Measurements from ENCODE around the gene EXTL2. TPM values are rescaled to one million over a fixed set of nuclear protein-coding genes. Genes with fewer than 3 reads are reported as not detected.
"Not testable (repeated sequence)": the region's sequence is repeated elsewhere in the genome, so short reads cannot be mapped to it uniquely, and the experiment has no call there.

Gene EXTL2
- total and polyA plus RNA-seq, 2 experiments from 2014 or later = 23.9 to 42.5 TPM

- Histone ChIP-seq H3K27me3 (no peaks in the 10 kb centered on the region), H3K9me3 (ENCODE audit: low read depth) (no peaks in the 10 kb centered on the region), H3K4me3 (no peak overlapping the region), H3K4me1 (ENCODE audit: low read depth) (no peaks in the 10 kb centered on the region), H3K27ac (no peak overlapping the region), H3K36me3 (no peaks in the 10 kb centered on the region)
- TF ChIP-seq CTCF (IDR thresholded peaks at IDR 0.05; ENCODE audit: low read depth, low read length) = no peak
- peak in 1 of 2 donors; percentile 50 for DNase-seq (ENCODE audit: low read depth in 1 of 2, low spot score in 1 of 2)
Observed at GRCh38 chr1:100847361-100848082, 47.1 kb downstream of the EXTL2 start.

- not testable (repeated sequence) for H3K4me3 ChIP-seq; H3K27ac ChIP-seq; H3K4me1 ChIP-seq (ENCODE audit: low read depth); DNase-seq (ENCODE audit: low read depth in 1 of 2, low spot score in 1 of 2); H3K27me3 ChIP-seq; H3K9me3 ChIP-seq (ENCODE audit: low read depth); H3K36me3 ChIP-seq
Observed at GRCh38 chr1:100843160-100843559, 51.5 kb downstream of the EXTL2 start.

GRCh38 chr1:100835866-100836842 lies 58.5 kb downstream of the EXTL2 start:
- no peak overlapping the region for H3K4me3 ChIP-seq
- no peak for DNase-seq (ENCODE audit: low read depth in 1 of 2, low spot score in 1 of 2)
- no peak overlapping the region for H3K27ac ChIP-seq
- H3K4me1 ChIP-seq (ENCODE audit: low read depth) = no peaks in the 10 kb centered on the region
- no peaks in the 10 kb centered on the region for H3K27me3 ChIP-seq
- no peak for TF ChIP-seq CTCF (IDR thresholded peaks at IDR 0.05; ENCODE audit: low read depth, low read length)
- H3K36me3 ChIP-seq = no peaks in the 10 kb centered on the region
- no peaks in the 10 kb centered on the region for H3K9me3 ChIP-seq (ENCODE audit: low read depth)

- no peaks in the 10 kb centered on the region for H3K27me3 ChIP-seq
- no peaks in the 10 kb centered on the region for H3K36me3 ChIP-seq
- no peak overlapping the region for H3K4me3 ChIP-seq
- H3K9me3 ChIP-seq (ENCODE audit: low read depth) = no peaks in the 10 kb centered on the region
- no peak overlapping the region for H3K27ac ChIP-seq
- peak; percentile 27 for TF ChIP-seq CTCF (IDR thresholded peaks at IDR 0.05; ENCODE audit: low read depth, low read length)
- no peaks in the 10 kb centered on the region for H3K4me1 ChIP-seq (ENCODE audit: low read depth)
- peak in 1 of 2 donors; percentile 24 for DNase-seq (ENCODE audit: low read depth in 1 of 2, low spot score in 1 of 2)
Observed at GRCh38 chr1:100834777-100835660, 59.6 kb downstream of the EXTL2 start.

GRCh38 chr1:100832694-100833428 lies 61.8 kb downstream of the EXTL2 start:
- Histone ChIP-seq H3K27me3 (no peaks in the 10 kb centered on the region), H3K4me3 (no peak overlapping the region), H3K9me3 (ENCODE audit: low read depth) (no peaks in the 10 kb centered on the region), H3K36me3 (no peaks in the 10 kb centered on the region), H3K27ac (no peak overlapping the region), H3K4me1 (ENCODE audit: low read depth) (no peaks in the 10 kb centered on the region)
- no peak for TF ChIP-seq CTCF (IDR thresholded peaks at IDR 0.05; ENCODE audit: low read depth, low read length)
- DNase-seq (ENCODE audit: low read depth in 1 of 2, low spot score in 1 of 2) = no peak

- H3K4me1 ChIP-seq (ENCODE audit: low read depth); H3K27me3 ChIP-seq; H3K36me3 ChIP-seq; DNase-seq (ENCODE audit: low read depth in 1 of 2, low spot score in 1 of 2); H3K4me3 ChIP-seq; H3K27ac ChIP-seq; H3K9me3 ChIP-seq (ENCODE audit: low read depth): not testable (repeated sequence)
Observed at GRCh38 chr1:100825666-100826065, 69.0 kb downstream of the EXTL2 start.

Measured in cardiac muscle cell (in vitro differentiated cells and primary cell).